NCI-H82 (cell line): Measurements from ENCODE around the gene HEG1.
A peak's percentile ranks its signal among the peaks of the same experiment; 100 is the strongest.

ENCODE experiments used
- DNase-seq: peaks from one replicate; lab custom pipeline; 2025; lab: John Stamatoyannopoulos, UW

Gene HEG1

GRCh38 chr3:125010393-125010792 lies 45.4 kb downstream of the HEG1 start:
- DNase-seq, result no peak

DNA sequence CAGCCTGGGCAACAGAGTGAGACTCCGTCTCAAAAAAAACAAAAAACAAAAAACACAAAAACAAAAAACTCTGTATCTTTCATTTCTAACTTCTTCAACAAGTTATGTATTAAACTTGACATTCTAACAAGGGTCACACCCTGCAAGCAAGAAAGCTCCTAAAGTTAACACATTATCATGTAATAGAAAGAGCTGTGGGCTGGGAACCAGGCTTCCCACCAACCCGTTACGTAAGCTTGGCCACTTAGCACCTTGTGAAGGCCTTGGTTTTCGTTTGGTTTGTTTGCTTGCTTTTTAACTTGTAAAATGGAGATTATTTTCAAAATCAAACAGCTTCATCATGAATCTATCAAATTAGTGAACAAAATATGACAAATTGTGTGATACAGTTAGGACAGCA lies 47.0 kb downstream of the HEG1 start:
- DNase-seq, result no peak

DNA sequence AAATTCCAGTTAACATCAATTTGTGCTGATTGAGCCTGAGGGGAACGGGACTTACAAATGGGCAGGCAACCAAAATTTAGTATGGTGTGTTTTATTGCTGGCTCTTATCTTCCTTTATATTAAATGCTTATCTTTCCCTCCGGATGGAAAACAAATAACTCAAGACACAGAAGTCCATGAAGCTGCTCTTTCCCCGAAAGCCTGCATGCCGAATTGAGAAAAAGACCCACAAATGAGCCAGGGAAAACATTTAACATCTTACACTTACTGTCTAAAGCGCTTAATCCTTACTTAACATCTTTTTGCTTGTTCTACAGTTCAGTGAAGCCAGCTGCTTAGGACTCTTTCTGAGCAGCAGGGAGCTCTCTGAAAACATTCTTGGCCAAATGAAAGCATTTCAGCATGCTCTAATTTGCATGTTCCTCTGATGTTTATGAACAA lies 49.5 kb downstream of the HEG1 start:
- DNase-seq, result no peak

- DNase-seq, result no peak
Observed at GRCh38 chr3:125005676-125006075, 50.1 kb downstream of the HEG1 start.

GRCh38 chr3:125005222-125005621 lies 50.6 kb downstream of the HEG1 start:
- DNase-seq, result no peak

DNA sequence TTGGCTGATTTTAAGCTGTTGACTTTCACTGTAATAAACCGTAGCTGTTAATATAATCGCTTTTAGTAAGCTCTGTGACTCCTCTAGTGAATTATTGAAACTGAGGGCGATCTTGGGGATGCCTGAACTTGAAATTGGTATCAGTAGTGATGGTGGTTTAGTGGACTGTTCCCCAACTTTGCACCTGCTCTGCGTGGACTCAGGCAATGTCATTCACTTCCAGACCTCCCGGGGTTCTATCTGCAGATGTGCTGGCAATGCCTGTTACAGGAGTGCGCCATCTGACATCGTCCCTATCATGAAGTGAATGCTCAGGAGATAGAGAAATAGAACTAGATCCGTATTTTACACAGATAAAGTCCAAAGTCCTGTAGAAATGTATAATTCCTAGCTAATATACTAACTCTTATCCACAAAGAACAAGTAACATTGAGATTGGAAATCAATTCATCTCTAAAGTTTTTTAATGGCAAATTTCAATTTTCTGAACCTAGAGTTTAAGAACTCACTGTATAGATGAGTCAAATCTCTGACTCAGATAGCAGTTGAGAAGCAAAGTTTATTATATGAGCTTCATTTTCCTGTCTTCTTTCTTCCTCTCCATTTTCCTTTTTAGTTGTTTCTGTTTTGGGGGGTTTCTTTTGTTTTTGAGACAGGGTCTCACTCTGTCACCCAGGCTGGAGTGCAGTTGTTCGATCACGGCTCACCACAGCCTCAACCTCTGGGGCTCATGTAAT lies 51.8 kb downstream of the HEG1 start:
- no peak for DNase-seq

DNA sequence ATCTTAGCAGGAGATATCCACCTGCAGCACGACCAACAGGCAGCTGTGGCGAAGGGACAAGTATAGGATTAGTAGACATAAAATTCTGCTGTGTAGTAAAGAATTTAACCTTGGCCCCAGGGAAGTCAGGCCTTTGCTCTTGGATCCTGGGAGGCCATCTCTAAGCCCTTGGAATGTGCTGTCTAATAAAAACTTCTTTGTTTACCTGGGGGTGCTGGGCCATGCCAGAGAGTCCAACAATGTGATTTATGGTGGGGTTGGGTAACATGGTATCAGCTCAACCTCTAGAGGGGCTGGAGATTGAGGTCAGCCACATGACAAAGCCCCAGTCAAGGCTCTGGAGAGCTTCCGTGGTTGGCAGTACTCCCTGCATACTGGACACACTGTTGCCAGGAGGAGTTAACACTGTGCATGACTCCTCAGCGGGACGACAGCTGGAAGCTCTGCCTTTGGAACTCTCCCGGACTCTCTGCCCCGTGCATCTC lies 52.4 kb downstream of the HEG1 start:
- DNase-seq, result no peak

DNA sequence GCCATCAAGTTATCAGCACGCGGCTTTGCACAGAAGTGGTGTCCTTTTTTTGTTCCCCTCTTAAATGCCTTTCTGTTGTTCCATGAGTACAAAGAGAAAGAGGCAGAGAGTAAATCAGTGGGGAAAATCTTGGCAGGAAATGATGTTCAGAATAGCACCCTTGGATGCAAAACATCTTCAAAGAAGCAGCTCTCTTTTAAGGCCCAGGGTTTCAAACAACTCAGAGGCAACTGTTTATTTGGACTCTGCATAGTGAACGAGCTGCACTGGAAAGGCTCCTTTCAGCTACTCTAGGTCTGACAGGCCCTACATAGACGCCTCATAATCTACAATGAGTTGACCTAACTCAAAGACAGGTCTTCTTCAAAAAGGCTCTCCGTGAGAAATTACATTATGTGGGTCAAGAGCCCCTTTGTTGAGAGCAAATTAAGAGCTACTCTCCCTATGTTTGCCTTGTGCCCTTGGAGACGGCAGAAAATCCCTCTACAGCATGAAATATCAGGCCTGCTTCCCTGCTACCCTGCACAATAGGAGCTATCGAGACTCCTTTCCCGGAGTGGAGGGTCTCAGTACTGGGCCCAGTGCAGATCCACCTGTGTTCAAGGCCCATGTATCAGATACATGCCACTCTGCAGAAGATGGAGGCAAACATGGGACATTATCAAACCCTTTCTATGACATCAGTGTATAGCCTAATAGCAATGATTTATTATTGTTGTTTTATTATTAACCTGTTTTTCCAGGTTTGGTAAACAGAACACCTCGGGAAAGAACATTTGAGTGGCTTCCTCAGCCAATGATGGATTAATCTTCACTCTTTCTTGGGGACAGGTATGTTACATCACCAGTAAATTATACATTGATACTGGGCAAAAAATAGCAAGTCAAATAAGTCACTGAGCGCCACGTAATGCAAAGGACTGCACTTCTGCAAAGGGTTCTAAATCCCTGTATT lies 53.1 kb downstream of the HEG1 start:
- no peak for DNase-seq

DNA sequence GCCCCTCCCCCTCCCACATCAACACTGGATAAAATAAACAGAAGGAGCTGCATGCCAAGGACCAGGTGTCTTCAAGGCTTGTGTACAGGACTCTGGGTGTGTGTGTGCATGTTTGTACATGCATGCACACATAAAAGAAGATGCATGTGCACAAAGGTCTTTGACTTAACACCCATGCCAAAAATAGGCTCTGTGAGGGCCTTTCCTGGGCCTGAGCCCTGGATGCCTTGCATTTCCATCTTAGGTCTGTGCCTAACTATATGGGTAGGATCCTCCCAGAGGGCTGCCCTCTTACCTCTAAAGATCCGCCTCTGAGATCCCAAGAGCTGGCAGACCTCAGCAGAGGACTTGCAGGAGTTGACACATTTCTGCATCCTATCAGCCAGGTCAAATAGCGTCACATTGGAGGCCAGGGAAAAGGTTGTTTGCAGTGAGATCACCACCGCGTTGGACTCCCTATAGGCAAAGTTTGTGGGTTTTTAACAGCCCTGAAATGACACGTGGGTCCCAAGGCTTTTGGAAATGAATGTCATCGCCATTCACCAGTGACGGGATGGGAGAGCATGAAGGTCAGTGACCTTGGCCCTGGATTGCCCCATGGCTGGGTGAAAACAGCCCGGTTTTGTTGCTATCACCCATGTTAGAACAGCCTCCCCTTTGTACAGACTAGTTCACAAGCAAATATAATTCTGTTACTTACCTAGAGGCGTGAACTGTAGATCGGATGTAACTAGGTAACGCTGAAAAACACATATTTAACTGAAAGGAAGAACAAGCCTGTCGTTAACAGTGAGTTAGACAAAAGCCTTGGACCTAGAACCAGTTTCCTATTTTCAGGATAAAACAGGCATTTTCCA lies 54.0 kb downstream of the HEG1 start:
- DNase-seq, result no peak

GRCh38 chr3:125000661-125001060 lies 55.1 kb downstream of the HEG1 start:
- DNase-seq, result no peak

GRCh38 chr3:124999897-125000435 lies 55.8 kb downstream of the HEG1 start:
- DNase-seq, result no peak

DNA sequence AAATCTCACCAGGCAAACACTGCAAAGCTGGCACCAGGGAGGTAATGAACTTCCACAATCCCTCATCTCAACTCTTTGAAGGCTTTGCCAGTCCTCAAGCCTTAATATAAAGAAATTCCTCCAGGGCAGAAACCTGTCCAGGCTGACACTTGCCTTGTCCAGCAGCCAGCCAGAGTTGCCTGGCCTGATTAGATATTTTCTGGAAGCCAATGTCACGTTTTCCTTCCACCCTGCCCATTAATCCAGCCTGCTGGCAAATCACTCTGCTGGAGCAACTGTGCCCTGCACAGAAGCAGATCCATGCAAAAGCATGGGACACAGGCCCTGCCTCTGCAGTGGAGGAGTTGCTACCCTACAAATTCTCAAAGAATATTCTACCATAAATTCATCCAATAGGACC lies 56.5 kb downstream of the HEG1 start:
- no peak for DNase-seq

DNA sequence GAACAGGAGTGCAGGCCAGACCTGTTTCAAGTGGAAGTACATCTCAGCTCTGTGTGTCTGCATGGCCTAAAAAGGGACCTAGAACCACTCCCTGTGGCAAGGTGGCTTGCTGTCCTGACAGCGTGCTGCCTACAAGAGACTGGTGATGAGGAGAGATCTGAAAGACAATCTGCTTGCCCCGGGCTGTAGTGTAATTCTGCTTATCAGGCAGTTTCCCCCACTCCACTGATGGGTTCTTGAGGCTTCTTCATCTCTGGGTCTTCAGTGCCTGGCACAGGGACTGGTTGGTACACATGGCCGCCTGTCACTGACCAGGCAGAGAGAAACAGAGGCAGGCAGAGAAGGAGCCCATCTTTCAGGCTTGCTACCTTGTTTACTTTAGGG lies 57.6 kb downstream of the HEG1 start:
- DNase-seq, result no peak

- DNase-seq, result peak; percentile 20
Observed at GRCh38 chr3:124997303-124998246, 58.2 kb downstream of the HEG1 start.

DNA sequence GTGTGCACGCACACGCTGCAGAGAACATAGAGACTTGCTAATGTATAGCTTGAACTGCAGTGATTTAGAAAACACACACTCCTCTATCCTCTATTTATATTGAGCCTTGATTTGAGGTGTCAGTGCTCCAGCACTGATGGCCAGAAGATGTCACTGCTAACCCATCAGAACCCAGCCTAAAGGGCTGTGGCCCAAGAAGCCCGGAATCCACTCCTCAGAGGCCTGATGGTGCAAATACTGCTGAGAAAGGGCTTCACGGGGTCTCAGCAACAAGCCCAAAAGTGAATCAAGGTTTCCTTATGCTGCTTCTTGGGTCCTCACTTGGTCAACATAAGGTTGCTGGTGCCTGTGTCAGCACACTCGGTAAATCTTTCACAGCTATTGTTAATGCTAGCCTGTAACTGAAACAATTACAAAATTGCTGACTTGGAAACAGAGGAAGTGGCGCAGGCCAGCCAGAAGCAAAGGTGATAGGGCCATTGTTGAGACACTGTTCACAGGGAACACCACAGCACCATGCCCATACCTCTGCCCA lies 60.3 kb downstream of the HEG1 start:
- peak; percentile 78 for DNase-seq

DNA sequence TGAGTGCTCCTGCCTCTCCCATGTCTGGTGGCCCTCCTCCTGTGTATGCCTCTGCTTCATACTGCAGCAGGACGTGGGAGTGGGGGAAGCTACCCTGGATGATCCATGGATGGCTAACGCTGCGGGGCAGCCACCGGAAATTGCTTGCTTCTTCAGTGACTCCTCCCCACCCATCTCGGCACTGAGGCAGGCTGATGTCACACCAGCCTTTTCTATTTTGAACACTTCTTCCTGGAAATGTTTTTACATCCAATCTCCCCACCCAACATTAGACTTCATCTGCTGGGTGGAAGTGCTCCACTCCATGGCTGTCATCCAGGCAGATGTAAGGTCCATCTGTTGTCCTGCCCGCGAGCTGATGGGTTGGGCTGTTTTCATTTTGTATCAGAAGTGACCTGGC lies 62.3 kb downstream of the HEG1 start:
- DNase-seq, result no peak

GRCh38 chr3:124992041-124992440 lies 63.8 kb downstream of the HEG1 start:
- DNase-seq, result no peak

DNA sequence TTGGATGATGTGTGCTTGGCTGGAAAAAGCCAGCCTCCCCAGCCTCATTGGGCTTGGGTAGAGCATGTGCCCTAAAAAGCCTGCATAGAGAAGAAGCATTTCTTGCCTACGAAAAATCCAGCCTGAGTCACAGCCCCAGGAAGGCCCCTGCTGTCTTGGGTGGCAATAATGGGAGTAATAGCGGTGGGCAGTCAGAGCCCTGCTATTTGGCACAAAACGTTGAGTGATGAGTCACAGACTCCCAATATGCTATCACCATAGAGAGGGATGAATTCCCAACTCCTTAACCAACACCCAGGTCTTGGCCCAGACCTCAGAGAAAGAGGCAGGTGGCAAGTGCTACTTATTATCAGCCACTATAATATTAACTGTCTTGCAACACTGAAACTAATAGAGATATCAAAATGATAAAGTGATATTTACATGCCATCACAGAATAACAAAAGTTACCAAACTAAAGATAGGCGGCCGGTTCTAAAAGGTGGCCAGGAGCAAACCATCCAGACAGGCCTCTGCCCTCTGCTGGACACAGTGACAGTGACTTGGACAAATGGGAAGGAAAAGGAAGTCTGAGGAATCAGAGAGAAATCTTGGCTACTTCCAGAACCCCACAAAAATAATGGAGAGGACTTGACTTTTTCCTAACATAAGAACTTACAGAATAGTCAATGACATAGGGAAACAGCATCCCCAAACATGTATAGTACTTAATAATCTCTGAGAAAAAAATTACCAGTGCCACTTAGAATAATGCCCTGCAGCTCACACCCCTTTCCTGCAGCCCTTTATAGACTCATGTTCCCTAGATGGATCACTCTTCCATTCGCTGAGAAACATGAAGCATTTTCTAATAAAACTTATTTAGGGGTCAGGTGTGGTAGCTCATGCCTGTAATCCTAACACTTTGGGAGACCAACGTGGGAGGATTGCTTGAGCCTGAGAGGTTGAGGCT lies 69.3 kb downstream of the HEG1 start:
- DNase-seq, result peak; percentile 25

- no peak for DNase-seq
Observed at GRCh38 chr3:124985349-124985748, 70.4 kb downstream of the HEG1 start.
